Smooth muscle cell of the pulmonary artery (primary cell): ENCODE measurements around the gene STARD6. TPM values are rescaled to one million over a fixed set of nuclear protein-coding genes. Genes with fewer than 3 reads are reported as not detected.

Source experiments
- total RNA-seq: library from RNA; depleted of rRNA; stranded (reverse); fragments of >200 nt; gene quantifications from 2 replicates; pipeline ENCODE4 v1.2.3, GENCODE V29; 2014

Gene STARD6, protein sequence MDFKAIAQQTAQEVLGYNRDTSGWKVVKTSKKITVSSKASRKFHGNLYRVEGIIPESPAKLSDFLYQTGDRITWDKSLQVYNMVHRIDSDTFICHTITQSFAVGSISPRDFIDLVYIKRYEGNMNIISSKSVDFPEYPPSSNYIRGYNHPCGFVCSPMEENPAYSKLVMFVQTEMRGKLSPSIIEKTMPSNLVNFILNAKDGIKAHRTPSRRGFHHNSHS
- total RNA-seq = not detected in 2 replicates

DNA sequence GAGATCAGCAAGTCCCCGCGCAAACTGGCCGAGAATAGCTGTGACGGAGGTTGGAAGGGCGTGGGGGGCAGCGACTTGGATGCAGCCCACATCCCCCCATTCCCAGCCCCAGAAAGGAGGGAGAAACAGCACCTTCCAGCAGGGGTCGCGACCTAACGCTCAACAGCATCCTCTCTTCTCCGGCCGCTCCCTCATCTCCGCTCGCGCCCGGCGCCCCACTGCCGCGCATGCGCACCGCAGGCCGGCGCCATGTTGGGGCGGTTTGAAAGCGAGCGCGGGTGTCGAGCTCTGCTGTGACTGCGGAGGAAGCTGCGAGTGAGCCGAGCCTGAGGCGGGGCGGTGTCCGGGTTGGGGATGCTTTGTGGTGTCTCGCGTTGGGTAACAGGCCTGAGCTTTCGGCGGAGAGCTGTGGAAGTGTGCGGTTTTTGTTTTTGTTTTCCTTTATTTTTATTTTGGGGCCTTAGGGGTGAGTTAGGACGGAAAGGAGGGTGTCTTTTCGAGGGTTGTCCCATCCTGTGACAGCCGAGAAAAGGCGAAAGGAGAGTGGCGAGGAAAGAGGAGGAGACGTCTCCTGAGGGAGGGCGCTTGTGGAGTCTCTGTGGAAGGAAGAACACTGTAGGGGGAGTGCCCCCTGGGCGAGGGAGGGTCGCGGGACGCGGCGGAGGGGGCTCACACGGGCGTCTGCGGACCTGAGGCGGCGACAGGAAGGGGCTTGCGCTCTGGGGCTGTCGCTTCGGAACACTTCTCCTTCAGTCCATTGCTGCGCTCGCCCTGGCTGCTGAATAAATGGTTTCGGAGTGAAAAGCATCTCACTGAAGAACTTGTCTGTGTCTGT lies at the start of gene STARD6, which contains the start of gene C18orf54:
STARD6 (minus strand) TSS at position 199 of the 835 bp plus-strand sequence. CDS start 3,285 bp downstream, outside the sequence.
C18orf54 (plus strand) TSS at position 247 of the 835 bp plus-strand sequence. CDS start 2,667 bp downstream, outside the sequence.

Other genes starting within 250 kb of the STARD6 start
- 23.4 and 30.3 TPM in 2 replicates for gene MBD2, start 133.2 kb downstream of the STARD6 start, total RNA-seq
- gene POLI, start 88.3 kb downstream of the STARD6 start, total RNA-seq = 26.8 and 30.2 TPM in 2 replicates
- gene C18orf54, start within 50 bp of the STARD6 start, total RNA-seq = 2.7 and 5.7 TPM in 2 replicates
- not detected in 2 replicates for gene DYNAP, start 233.4 kb upstream of the STARD6 start, total RNA-seq